ENCODE measurements around the gene ARSG.

DNA sequence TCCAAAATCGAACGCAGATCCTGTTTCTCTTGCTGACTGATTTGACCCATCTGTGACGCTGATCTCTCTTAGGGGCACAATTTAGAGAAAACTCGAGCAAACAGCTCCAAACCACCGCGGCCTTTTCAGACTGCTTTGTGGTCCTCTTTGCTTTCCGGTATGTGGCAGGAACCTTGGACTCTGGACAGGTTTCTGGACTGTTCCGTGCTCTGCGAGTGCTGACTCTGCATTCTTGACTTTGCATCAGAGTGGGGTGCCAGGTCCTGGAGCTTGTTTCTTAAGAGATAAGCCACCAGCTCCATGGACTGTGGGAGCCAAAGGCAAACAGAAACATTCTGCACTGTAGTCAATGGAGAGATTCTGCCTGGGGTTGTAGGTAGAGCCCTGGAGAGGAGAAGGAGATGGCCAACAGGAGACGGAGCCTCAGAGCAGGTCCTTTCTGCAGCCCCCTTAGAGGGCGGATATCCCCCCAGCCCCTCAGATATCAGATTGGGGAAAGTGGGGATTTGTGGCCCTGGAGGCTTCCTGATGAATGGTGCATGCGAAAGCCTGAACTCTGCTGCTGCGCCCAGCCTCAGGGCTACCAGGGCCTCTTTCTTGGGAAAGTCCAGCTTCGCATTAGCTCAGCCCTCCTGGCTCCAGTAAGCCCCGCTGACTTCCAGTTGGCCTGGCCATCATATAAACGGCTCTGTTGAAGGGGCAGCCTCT is 100.4 kb downstream of the ARSG start:
- no peak for TF ChIP-seq POLR2A (IDR thresholded peaks at IDR 0.05)
- TF ChIP-seq, protein P1, sequence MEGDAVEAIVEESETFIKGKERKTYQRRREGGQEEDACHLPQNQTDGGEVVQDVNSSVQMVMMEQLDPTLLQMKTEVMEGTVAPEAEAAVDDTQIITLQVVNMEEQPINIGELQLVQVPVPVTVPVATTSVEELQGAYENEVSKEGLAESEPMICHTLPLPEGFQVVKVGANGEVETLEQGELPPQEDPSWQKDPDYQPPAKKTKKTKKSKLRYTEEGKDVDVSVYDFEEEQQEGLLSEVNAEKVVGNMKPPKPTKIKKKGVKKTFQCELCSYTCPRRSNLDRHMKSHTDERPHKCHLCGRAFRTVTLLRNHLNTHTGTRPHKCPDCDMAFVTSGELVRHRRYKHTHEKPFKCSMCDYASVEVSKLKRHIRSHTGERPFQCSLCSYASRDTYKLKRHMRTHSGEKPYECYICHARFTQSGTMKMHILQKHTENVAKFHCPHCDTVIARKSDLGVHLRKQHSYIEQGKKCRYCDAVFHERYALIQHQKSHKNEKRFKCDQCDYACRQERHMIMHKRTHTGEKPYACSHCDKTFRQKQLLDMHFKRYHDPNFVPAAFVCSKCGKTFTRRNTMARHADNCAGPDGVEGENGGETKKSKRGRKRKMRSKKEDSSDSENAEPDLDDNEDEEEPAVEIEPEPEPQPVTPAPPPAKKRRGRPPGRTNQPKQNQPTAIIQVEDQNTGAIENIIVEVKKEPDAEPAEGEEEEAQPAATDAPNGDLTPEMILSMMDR (IDR thresholded peaks at IDR 0.05), result no peak
